GM23338 (cell line): Measurements from ENCODE around the gene TUBAL3. TPM values are rescaled to one million over a fixed set of nuclear protein-coding genes. Genes with fewer than 3 reads are reported as not detected.
A peak's percentile ranks its signal among the peaks of the same experiment; 100 is the strongest.

Experiments used
- ATAC-seq: fragments of 200-7000 bp; cut with Tn5 transposase; 3 replicates; pipeline ENCODE4 v1.9.1; 2020
- DNase-seq: peaks from one replicate; pipeline ENCODE4 v3.0.0-alpha.2; 2015; ENCODE audit warnings: low spot score
- H2AFZ ChIP-seq: fragments of 200-600 bp; sonication (generic); 2 replicates; pipeline ENCODE4 v1.8.0; 2016; ENCODE audit warnings: antibody characterized with exemption, mild to moderate bottlenecking, moderate library complexity
- H3F3A ChIP-seq: fragments of 200-600 bp; sonication (generic); replicated peaks from 2 replicates; pipeline ENCODE4 v1.8.0; 2017; ENCODE audit warnings: antibody characterized with exemption, mixed run types, low read depth
- H3K27ac ChIP-seq: fragments of 200-600 bp; sonication (generic); 2 replicates; pipeline ENCODE4 v1.6.1; 2016; ENCODE audit warnings: low read depth
- H3K27me3 ChIP-seq: fragments of 200-600 bp; sonication (generic); 2 replicates; pipeline ENCODE4 v1.8.0; 2016; ENCODE audit warnings: mild to moderate bottlenecking, mixed run types, moderate library complexity; ENCODE audit not compliant: insufficient read depth
- H3K36me3 ChIP-seq: fragments of 200-600 bp; sonication (generic); 2 replicates; pipeline ENCODE4 v1.8.0; 2016; ENCODE audit warnings: mild to moderate bottlenecking; ENCODE audit not compliant: insufficient read depth
- H3K4me1 ChIP-seq: fragments of 200-600 bp; sonication (generic); 2 replicates; pipeline ENCODE4 v1.8.0; 2016; ENCODE audit warnings: mild to moderate bottlenecking, moderate library complexity; ENCODE audit not compliant: insufficient read depth
- H3K4me2 ChIP-seq: fragments of 200-600 bp; sonication (generic); 2 replicates; pipeline ENCODE4 v1.7.1; 2017; ENCODE audit warnings: mixed run types
- H3K4me3 ChIP-seq: fragments of 200-600 bp; sonication (generic); 2 replicates; pipeline ENCODE4 v1.6.1; 2016; ENCODE audit warnings: mixed run types
- H3K79me2 ChIP-seq: fragments of 200-600 bp; sonication (generic); replicated peaks from 2 replicates; pipeline ENCODE4 v1.8.0; 2017; ENCODE audit warnings: mild to moderate bottlenecking; ENCODE audit not compliant: insufficient read depth
- H3K9me2 ChIP-seq: fragments of 200-600 bp; sonication (generic); 2 replicates; pipeline ENCODE4 v1.8.0; 2017; ENCODE audit not compliant: insufficient read depth
- H4K20me1 ChIP-seq: fragments of 200-600 bp; sonication (generic); replicated peaks from 2 replicates; pipeline ENCODE4 v1.8.0; 2017; ENCODE audit warnings: mild to moderate bottlenecking; ENCODE audit not compliant: insufficient read depth
- H3K27ac Mint-ChIP-seq: 2 replicates; pipeline ENCODE4 v1.8.0; 2020; ENCODE audit warnings: inconsistent platforms, mild to moderate bottlenecking, moderate library complexity, mixed read lengths
- H3K27me3 Mint-ChIP-seq: 3 replicates; pipeline ENCODE4 v1.8.0; 2022; ENCODE audit warnings: low read depth, mild to moderate bottlenecking, moderate library complexity, mixed read lengths, inconsistent platforms; ENCODE audit not compliant: insufficient read depth, poor library complexity
- H3K36me3 Mint-ChIP-seq: 3 replicates; pipeline ENCODE4 v1.8.0; 2021; ENCODE audit warnings: low read depth, mild to moderate bottlenecking, inconsistent platforms, moderate library complexity, mixed read lengths
- H3K4me1 Mint-ChIP-seq: 3 replicates; pipeline ENCODE4 v1.8.0; 2020; ENCODE audit warnings: mild to moderate bottlenecking, inconsistent platforms, mixed read lengths
- H3K4me3 Mint-ChIP-seq: 3 replicates; pipeline ENCODE4 v1.8.0; 2021; ENCODE audit warnings: moderate library complexity, mild to moderate bottlenecking, inconsistent platforms, mixed read lengths
- H3K9me3 Mint-ChIP-seq: 3 replicates; pipeline ENCODE4 v1.8.0; 2020; ENCODE audit warnings: moderate library complexity, mild to moderate bottlenecking, inconsistent platforms, mixed read lengths
- CREB1 ChIP-seq: fragments of 250-450 bp; sonication (Bioruptor Pico); IDR thresholded peaks from 2 replicates; pipeline ENCODE4 v1.5.0; 2020; ENCODE audit warnings: low read depth, mild to moderate bottlenecking, moderate library complexity
- EZH2phosphoT487 ChIP-seq: fragments of 200-600 bp; sonication (generic); IDR thresholded peaks from one replicate; pipeline ENCODE4 v1.8.1; 2018; ENCODE audit warnings: antibody characterized with exemption; ENCODE audit not compliant: unreplicated experiment
- JUNB ChIP-seq: IDR thresholded peaks from one replicate; pipeline ENCODE4 v1.6.1; 2016; ENCODE audit warnings: antibody characterized with exemption; ENCODE audit not compliant: unreplicated experiment
- polyA plus RNA-seq: library from polyadenylated mRNA; unstranded; fragments of >200 nt; fragmentation: Nextera tagmentation; extraction: Ambion mirVana; gene quantifications from 2 replicates; pipeline ENCODE4 v1.2.1, GENCODE V29; 2016
- total RNA-seq: library from RNA; depleted of rRNA; stranded (reverse); fragments of >200 nt; shearing (Covaris generic); gene quantifications from 2 replicates; pipeline ENCODE4 v1.2.3, GENCODE V29; 2014
- TF ChIP-seq, protein P1 (sequence below): IDR thresholded peaks from 2 replicates; pipeline ENCODE4 v1.6.1; 2016; ENCODE audit warnings: antibody characterized with exemption
- TF ChIP-seq, protein P2 (sequence below): fragments of 250-450 bp; sonication (Bioruptor Pico); IDR thresholded peaks from 2 replicates; pipeline ENCODE4 v1.5.0; 2020; ENCODE audit warnings: mild to moderate bottlenecking, moderate library complexity
- TF ChIP-seq, protein P3 (sequence below), 2 experiments: fragments of 200-600 bp in 1 of 2; sonication (generic) in 1 of 2; conservative IDR thresholded peaks; 2 replicates each; pipeline versions ENCODE4 v1.5.1 to v1.6.1; 2016 to 2017; ENCODE audit warnings: antibody characterized with exemption in 2 of 2, low read depth in 2 of 2, mild to moderate bottlenecking in 2 of 2, moderate library complexity in 1 of 2

Gene TUBAL3
- total and polyA plus RNA-seq, 2 experiments from 2014 or later, result not detected

DNA sequence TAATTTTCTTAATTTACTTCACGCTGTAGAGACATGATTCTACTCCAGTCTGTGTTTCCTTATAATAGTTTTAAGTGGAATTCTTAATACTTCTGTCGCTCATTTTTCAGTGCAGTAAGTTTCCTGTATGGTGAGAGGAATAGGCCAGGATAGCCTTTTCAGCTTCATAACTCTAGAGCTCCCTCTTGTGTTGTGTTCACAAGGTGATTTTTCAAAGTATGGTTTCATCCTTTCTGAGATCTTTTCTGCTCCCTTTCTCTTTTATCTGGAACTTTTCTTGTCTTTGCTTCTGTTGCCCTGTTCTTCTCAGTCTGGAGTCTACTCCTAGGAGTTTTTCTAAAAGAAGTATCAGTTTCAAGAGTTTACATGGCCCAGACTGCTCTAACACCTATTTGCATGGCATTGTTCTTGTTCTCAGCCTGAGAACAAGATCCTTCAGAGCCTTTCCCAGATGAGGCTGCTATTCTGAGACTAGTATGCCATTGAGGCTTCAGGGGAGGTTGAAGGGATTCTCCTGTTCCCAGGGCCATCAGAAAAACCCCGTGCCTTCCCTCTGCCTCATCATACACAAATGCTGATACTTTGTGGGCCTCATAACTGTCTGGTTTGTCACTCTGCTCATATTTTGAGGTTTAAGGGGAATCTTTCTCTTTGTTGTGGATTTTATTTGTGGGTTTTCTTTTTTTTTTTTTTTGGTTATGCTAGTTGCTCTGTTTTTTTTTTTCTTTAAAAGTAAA, 29.6 kb upstream of the TUBAL3 start:
- peaks cover 5% of the 10 kb centered on the region; the same call in 1 of the 3 replicates for H3K4me1 Mint-ChIP-seq
- H3K27ac ChIP-seq, result no peak overlapping the region

DNA sequence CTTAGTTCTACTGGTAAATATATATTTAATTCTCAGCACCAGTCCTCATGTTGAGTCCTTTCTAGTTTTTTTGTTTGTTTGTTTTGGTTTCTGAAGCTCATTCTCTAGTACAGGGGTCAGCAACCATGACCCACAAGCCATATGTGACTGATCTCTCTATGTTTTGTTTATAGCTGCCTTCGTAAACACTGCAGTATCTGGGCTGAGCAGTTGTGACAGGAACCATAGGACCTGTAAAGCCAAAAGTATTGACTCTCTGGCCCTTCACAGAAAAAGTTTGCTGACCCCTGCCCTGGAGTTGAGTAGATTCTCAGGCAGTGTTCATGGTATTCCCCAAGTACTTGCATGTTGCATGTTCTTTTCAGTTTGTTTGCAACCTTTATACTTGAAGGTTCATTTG, 28.6 kb upstream of the TUBAL3 start:
- peaks cover 4% of the 10 kb centered on the region for H3K27me3 Mint-ChIP-seq
- Histone ChIP-seq H3K4me1 (no peaks in the 10 kb centered on the region; the same call in 1 of the 2 replicates), H3K36me3 (peaks cover 23% of the 10 kb centered on the region; the same call in 1 of the 2 replicates), H3K79me2 (peaks cover 37% of the 10 kb centered on the region), H2AFZ (no peak overlapping the region), H3F3A (no peaks in the 10 kb centered on the region), H3K4me3 (no peak overlapping the region), H3K27ac (no peak overlapping the region), H3K9me2 (no peaks in the 10 kb centered on the region), H3K27me3 (no peaks in the 10 kb centered on the region), H3K4me2 (no peak overlapping the region), H4K20me1 (peaks cover 3% of the 10 kb centered on the region; the same call in 1 of the 2 replicates)
- peaks cover 35% of the 10 kb centered on the region for H3K36me3 Mint-ChIP-seq
- no peak overlapping the region; the same call in 1 of the 2 replicates for H3K27ac Mint-ChIP-seq
- ATAC-seq (no peak), DNase-seq (no peak)
- H3K9me3 Mint-ChIP-seq, result peaks cover 6% of the 10 kb centered on the region; the same call in 2 of the 3 replicates
- H3K4me1 Mint-ChIP-seq, result peaks cover 5% of the 10 kb centered on the region; the same call in 1 of the 3 replicates
- no peak overlapping the region for H3K4me3 Mint-ChIP-seq
- TF ChIP-seq, protein P1, sequence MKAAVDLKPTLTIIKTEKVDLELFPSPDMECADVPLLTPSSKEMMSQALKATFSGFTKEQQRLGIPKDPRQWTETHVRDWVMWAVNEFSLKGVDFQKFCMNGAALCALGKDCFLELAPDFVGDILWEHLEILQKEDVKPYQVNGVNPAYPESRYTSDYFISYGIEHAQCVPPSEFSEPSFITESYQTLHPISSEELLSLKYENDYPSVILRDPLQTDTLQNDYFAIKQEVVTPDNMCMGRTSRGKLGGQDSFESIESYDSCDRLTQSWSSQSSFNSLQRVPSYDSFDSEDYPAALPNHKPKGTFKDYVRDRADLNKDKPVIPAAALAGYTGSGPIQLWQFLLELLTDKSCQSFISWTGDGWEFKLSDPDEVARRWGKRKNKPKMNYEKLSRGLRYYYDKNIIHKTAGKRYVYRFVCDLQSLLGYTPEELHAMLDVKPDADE, result no peak
- no peak for TF ChIP-seq CREB1 (CRISPR knock-in tag)
- TF ChIP-seq, protein P2, sequence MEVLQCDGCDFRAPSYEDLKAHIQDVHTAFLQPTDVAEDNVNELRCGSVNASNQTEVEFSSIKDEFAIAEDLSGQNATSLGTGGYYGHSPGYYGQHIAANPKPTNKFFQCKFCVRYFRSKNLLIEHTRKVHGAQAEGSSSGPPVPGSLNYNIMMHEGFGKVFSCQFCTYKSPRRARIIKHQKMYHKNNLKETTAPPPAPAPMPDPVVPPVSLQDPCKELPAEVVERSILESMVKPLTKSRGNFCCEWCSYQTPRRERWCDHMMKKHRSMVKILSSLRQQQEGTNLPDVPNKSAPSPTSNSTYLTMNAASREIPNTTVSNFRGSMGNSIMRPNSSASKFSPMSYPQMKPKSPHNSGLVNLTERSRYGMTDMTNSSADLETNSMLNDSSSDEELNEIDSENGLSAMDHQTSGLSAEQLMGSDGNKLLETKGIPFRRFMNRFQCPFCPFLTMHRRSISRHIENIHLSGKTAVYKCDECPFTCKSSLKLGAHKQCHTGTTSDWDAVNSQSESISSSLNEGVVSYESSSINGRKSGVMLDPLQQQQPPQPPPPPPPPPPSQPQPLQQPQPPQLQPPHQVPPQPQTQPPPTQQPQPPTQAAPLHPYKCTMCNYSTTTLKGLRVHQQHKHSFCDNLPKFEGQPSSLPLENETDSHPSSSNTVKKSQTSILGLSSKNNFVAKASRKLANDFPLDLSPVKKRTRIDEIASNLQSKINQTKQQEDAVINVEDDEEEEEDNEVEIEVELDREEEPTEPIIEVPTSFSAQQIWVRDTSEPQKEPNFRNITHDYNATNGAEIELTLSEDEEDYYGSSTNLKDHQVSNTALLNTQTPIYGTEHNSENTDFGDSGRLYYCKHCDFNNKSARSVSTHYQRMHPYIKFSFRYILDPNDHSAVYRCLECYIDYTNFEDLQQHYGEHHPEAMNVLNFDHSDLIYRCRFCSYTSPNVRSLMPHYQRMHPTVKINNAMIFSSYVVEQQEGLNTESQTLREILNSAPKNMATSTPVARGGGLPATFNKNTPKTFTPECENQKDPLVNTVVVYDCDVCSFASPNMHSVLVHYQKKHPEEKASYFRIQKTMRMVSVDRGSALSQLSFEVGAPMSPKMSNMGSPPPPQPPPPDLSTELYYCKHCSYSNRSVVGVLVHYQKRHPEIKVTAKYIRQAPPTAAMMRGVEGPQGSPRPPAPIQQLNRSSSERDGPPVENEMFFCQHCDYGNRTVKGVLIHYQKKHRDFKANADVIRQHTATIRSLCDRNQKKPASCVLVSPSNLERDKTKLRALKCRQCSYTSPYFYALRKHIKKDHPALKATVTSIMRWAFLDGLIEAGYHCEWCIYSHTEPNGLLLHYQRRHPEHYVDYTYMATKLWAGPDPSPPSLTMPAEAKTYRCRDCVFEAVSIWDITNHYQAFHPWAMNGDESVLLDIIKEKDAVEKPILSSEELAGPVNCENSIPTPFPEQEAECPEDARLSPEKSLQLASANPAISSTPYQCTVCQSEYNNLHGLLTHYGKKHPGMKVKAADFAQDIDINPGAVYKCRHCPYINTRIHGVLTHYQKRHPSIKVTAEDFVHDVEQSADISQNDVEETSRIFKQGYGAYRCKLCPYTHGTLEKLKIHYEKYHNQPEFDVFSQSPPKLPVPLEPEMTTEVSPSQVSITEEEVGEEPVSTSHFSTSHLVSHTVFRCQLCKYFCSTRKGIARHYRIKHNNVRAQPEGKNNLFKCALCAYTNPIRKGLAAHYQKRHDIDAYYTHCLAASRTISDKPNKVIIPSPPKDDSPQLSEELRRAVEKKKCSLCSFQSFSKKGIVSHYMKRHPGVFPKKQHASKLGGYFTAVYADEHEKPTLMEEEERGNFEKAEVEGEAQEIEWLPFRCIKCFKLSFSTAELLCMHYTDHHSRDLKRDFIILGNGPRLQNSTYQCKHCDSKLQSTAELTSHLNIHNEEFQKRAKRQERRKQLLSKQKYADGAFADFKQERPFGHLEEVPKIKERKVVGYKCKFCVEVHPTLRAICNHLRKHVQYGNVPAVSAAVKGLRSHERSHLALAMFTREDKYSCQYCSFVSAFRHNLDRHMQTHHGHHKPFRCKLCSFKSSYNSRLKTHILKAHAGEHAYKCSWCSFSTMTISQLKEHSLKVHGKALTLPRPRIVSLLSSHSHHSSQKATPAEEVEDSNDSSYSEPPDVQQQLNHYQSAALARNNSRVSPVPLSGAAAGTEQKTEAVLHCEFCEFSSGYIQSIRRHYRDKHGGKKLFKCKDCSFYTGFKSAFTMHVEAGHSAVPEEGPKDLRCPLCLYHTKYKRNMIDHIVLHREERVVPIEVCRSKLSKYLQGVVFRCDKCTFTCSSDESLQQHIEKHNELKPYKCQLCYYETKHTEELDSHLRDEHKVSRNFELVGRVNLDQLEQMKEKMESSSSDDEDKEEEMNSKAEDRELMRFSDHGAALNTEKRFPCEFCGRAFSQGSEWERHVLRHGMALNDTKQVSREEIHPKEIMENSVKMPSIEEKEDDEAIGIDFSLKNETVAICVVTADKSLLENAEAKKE, result no peak
- TF ChIP-seq JUNB, result no peak
- TF ChIP-seq, protein P3, sequence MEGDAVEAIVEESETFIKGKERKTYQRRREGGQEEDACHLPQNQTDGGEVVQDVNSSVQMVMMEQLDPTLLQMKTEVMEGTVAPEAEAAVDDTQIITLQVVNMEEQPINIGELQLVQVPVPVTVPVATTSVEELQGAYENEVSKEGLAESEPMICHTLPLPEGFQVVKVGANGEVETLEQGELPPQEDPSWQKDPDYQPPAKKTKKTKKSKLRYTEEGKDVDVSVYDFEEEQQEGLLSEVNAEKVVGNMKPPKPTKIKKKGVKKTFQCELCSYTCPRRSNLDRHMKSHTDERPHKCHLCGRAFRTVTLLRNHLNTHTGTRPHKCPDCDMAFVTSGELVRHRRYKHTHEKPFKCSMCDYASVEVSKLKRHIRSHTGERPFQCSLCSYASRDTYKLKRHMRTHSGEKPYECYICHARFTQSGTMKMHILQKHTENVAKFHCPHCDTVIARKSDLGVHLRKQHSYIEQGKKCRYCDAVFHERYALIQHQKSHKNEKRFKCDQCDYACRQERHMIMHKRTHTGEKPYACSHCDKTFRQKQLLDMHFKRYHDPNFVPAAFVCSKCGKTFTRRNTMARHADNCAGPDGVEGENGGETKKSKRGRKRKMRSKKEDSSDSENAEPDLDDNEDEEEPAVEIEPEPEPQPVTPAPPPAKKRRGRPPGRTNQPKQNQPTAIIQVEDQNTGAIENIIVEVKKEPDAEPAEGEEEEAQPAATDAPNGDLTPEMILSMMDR (conservative IDR thresholded peaks at IDR 0.05; ENCODE audit: low read depth in 2 of 2), result no peak

More for the DNA sequence above, 29.6 kb upstream of the TUBAL3 start:
- no peaks in the 10 kb centered on the region for H3K9me2 ChIP-seq
- H3K36me3 Mint-ChIP-seq, result peaks cover 28% of the 10 kb centered on the region
- H3F3A ChIP-seq, result no peaks in the 10 kb centered on the region
- H4K20me1 ChIP-seq, result peaks cover 3% of the 10 kb centered on the region; the same call in 1 of the 2 replicates
- peaks cover 23% of the 10 kb centered on the region; the same call in 1 of the 2 replicates for H3K36me3 ChIP-seq
- no peak overlapping the region for H2AFZ ChIP-seq
- H3K27me3 Mint-ChIP-seq, result peaks cover 4% of the 10 kb centered on the region
- DNase-seq (peak; percentile 79), ATAC-seq (peak; percentile 78)
- no peaks in the 10 kb centered on the region; the same call in 1 of the 2 replicates for H3K4me1 ChIP-seq
- H3K27me3 ChIP-seq, result no peaks in the 10 kb centered on the region
- TF ChIP-seq, protein P3 (conservative IDR thresholded peaks at IDR 0.05; ENCODE audit: low read depth in 2 of 2), result peak; percentile 77
- TF ChIP-seq EZH2phosphoT487, result no peak
- no peak overlapping the region for H3K4me2 ChIP-seq
- H3K9me3 Mint-ChIP-seq, result peaks cover 6% of the 10 kb centered on the region; the same call in 2 of the 3 replicates
- no peak overlapping the region for H3K4me3 ChIP-seq
- peak overlapping the region; percentile 52; the same call in 1 of the 2 replicates for H3K27ac Mint-ChIP-seq
- H3K4me3 Mint-ChIP-seq, result no peak overlapping the region
- peaks cover 37% of the 10 kb centered on the region for H3K79me2 ChIP-seq
